Muscle of leg (tissue), 11 donors: ENCODE measurements around the gene MAGI2. TPM values are rescaled to one million over a fixed set of nuclear protein-coding genes. Genes with fewer than 3 reads are reported as not detected.

Experiments
- DNase-seq: peaks from one replicate; pipeline ENCODE4 v3.0.0; 2013
- H3K27ac ChIP-seq: one replicate; pipeline ENCODE4 v1.5.1; 2013; ENCODE audit warnings: mild to moderate bottlenecking, low read length, control low read depth
- H3K27me3 ChIP-seq: one replicate; pipeline ENCODE4 v1.6.1; 2013; ENCODE audit warnings: low read length; ENCODE audit not compliant: control insufficient read depth, insufficient read depth
- H3K36me3 ChIP-seq: one replicate; pipeline ENCODE4 v1.6.1; 2013; ENCODE audit warnings: low read length; ENCODE audit not compliant: control insufficient read depth, insufficient read depth
- H3K4me1 ChIP-seq: one replicate; pipeline ENCODE4 v1.6.1; 2013; ENCODE audit warnings: low read length; ENCODE audit not compliant: control insufficient read depth, insufficient read depth
- H3K4me3 ChIP-seq: one replicate; pipeline ENCODE4 v1.5.1; 2013; ENCODE audit warnings: low read length, control low read depth
- H3K9me3 ChIP-seq: replicated peaks from 2 replicates; pipeline ENCODE4 v1.6.1; 2013; ENCODE audit warnings: low read depth, low read length; ENCODE audit not compliant: control insufficient read depth
- WGBS: methylation state at CpG from one replicate; pipeline ENCODE4 v1.1.5; 2013; ENCODE audit warnings: missing lambda C conversion rate; ENCODE audit not compliant: insufficient coverage; 5-methylcytosine and 5-hydroxymethylcytosine counted together
- polyA plus RNA-seq, 8 donors: library from polyadenylated mRNA; unstranded; fragments of 120-200 nt; gene quantifications; one replicate each; pipeline versions ENCODE4 v1.2.1 to v1.2.3, GENCODE V29; 2013; ENCODE audit warnings: inconsistent platforms in 1 of 8, low replicate concordance in 1 of 8; ENCODE audit not compliant: insufficient read length in 8 of 8, insufficient read depth in 1 of 8
- total RNA-seq: library from RNA; stranded (reverse); fragments of 120-200 nt; gene quantifications from one replicate; pipeline ENCODE4 v1.2.4, GENCODE V29; 2013

Gene MAGI2
- total and polyA plus RNA-seq, 9 donors: 3.5 to 6.3 (median 5.2) TPM

GRCh38 chr7:78280276-78280675 lies 1173.2 kb downstream of the MAGI2 start:
- H3K27me3 ChIP-seq: no peaks in the 10 kb centered on the region
- H3K27ac ChIP-seq: no peak overlapping the region
- H3K4me1 ChIP-seq: no peaks in the 10 kb centered on the region
- H3K4me3 ChIP-seq: no peak overlapping the region
- no peaks in the 10 kb centered on the region for H3K36me3 ChIP-seq
- DNase-seq: peak; percentile 23
- no peaks in the 10 kb centered on the region for H3K9me3 ChIP-seq
- no CpG with 5 or more reads among the region's 2 CpGs for WGBS

GRCh38 chr7:78279457-78279856 lies 1174.0 kb downstream of the MAGI2 start:
- WGBS: no CpG with 5 or more reads among the region's 1 CpG
- no peaks in the 10 kb centered on the region for H3K36me3 ChIP-seq
- H3K4me3 ChIP-seq: no peak overlapping the region

GRCh38 chr7:78279032-78279431 lies 1174.4 kb downstream of the MAGI2 start:
- no peak overlapping the region for H3K27ac ChIP-seq
- no peaks in the 10 kb centered on the region for H3K27me3 ChIP-seq
- H3K36me3 ChIP-seq: no peaks in the 10 kb centered on the region
- no peak overlapping the region for H3K4me3 ChIP-seq
- WGBS: no CpG with 5 or more reads among the region's 4 CpGs
- DNase-seq: no peak
- H3K4me1 ChIP-seq: no peaks in the 10 kb centered on the region
- H3K9me3 ChIP-seq: no peaks in the 10 kb centered on the region

More at GRCh38 chr7:78279457-78279856, 1174.0 kb downstream of the MAGI2 start:
- no peak overlapping the region for H3K27ac ChIP-seq
- DNase-seq: no peak
- no peaks in the 10 kb centered on the region for H3K9me3 ChIP-seq
- H3K27me3 ChIP-seq: no peaks in the 10 kb centered on the region
- H3K4me1 ChIP-seq: no peaks in the 10 kb centered on the region

GRCh38 chr7:78267141-78267540 lies 1186.3 kb downstream of the MAGI2 start:
- Histone ChIP-seq H3K9me3 (no peaks in the 10 kb centered on the region), H3K27ac (no peak overlapping the region), H3K27me3 (no peaks in the 10 kb centered on the region), H3K4me1 (no peaks in the 10 kb centered on the region), H3K4me3 (no peak overlapping the region), H3K36me3 (no peaks in the 10 kb centered on the region)
- 60% methylated on average over 1 of the region's 1 CpG for WGBS
- DNase-seq: no peak

- Histone ChIP-seq H3K4me3 (no peak overlapping the region), H3K27me3 (no peaks in the 10 kb centered on the region), H3K4me1 (no peaks in the 10 kb centered on the region), H3K36me3 (no peaks in the 10 kb centered on the region), H3K27ac (no peak overlapping the region), H3K9me3 (no peaks in the 10 kb centered on the region)
- DNase-seq: no peak
- WGBS: no CpG with 5 or more reads among the region's 4 CpGs
Measured at GRCh38 chr7:78265486-78265885, 1188.0 kb downstream of the MAGI2 start.

GRCh38 chr7:78265071-78265470 lies 1188.4 kb downstream of the MAGI2 start:
- Histone ChIP-seq H3K4me3 (no peak overlapping the region), H3K36me3 (no peaks in the 10 kb centered on the region), H3K9me3 (no peaks in the 10 kb centered on the region), H3K27me3 (no peaks in the 10 kb centered on the region), H3K4me1 (no peaks in the 10 kb centered on the region), H3K27ac (no peak overlapping the region)
- DNase-seq: no peak
- WGBS: no CpG with 5 or more reads among the region's 2 CpGs

- Histone ChIP-seq H3K4me3 (no peak overlapping the region), H3K27ac (no peak overlapping the region), H3K9me3 (no peaks in the 10 kb centered on the region), H3K36me3 (no peaks in the 10 kb centered on the region), H3K4me1 (no peaks in the 10 kb centered on the region), H3K27me3 (no peaks in the 10 kb centered on the region)
- no peak for DNase-seq
- WGBS: no CpG with 5 or more reads among the region's 1 CpG
Measured at GRCh38 chr7:78264105-78264504, 1189.4 kb downstream of the MAGI2 start.

- Histone ChIP-seq H3K36me3 (no peaks in the 10 kb centered on the region), H3K9me3 (no peaks in the 10 kb centered on the region), H3K27ac (no peak overlapping the region), H3K4me3 (no peak overlapping the region), H3K4me1 (no peaks in the 10 kb centered on the region), H3K27me3 (no peaks in the 10 kb centered on the region)
- WGBS: no CpG with 5 or more reads among the region's 1 CpG
- no peak for DNase-seq
Measured at GRCh38 chr7:78261739-78262138, 1191.7 kb downstream of the MAGI2 start.

GRCh38 chr7:78261302-78261701 lies 1192.2 kb downstream of the MAGI2 start:
- Histone ChIP-seq H3K4me3 (no peak overlapping the region), H3K27ac (no peak overlapping the region), H3K36me3 (no peaks in the 10 kb centered on the region), H3K9me3 (no peaks in the 10 kb centered on the region), H3K27me3 (no peaks in the 10 kb centered on the region), H3K4me1 (no peaks in the 10 kb centered on the region)
- no CpG with 5 or more reads among the region's 2 CpGs for WGBS
- DNase-seq: no peak

- Histone ChIP-seq H3K27me3 (no peaks in the 10 kb centered on the region), H3K4me3 (no peak overlapping the region), H3K36me3 (no peaks in the 10 kb centered on the region), H3K9me3 (no peaks in the 10 kb centered on the region), H3K4me1 (no peaks in the 10 kb centered on the region), H3K27ac (no peak overlapping the region)
- no peak for DNase-seq
- WGBS: 67% methylated on average over 1 of the region's 1 CpG
Measured at GRCh38 chr7:78260826-78261225, 1192.6 kb downstream of the MAGI2 start.

- no peaks in the 10 kb centered on the region for H3K9me3 ChIP-seq
- no CpG with 5 or more reads among the region's 3 CpGs for WGBS
Measured at GRCh38 chr7:78254726-78255055, 1198.8 kb downstream of the MAGI2 start.

More at GRCh38 chr7:78254726-78255055, 1198.8 kb downstream of the MAGI2 start:
- H3K36me3 ChIP-seq: no peaks in the 10 kb centered on the region
- H3K4me3 ChIP-seq: no peak overlapping the region
- no peaks in the 10 kb centered on the region for H3K27me3 ChIP-seq
- no peaks in the 10 kb centered on the region for H3K4me1 ChIP-seq
- DNase-seq: no peak
- no peak overlapping the region for H3K27ac ChIP-seq
